Measurements from ENCODE around the gene FAM229A.
"Not testable (repeated sequence)": the region's sequence is repeated elsewhere in the genome, so short reads cannot be mapped to it uniquely, and the experiment has no call there.

Gene FAM229A

GRCh38 chr1:32355778-32356177 lies 6.5 kb downstream of the FAM229A start:
- H3K9ac ChIP-seq (ENCODE audit: low read depth, low read length); H3K4me3 ChIP-seq (ENCODE audit: low read length); H3K27me3 ChIP-seq (ENCODE audit: control insufficient read depth, insufficient read depth, low read length); H3K9me3 ChIP-seq (replicated peaks; ENCODE audit: low read length); H3K36me3 ChIP-seq (ENCODE audit: insufficient read depth, low read length); H3K4me2 ChIP-seq (ENCODE audit: low read length): not testable (repeated sequence)
- peaks cover 26% of the 10 kb centered on the region for H3K4me1 ChIP-seq (ENCODE audit: control insufficient read depth, insufficient read depth, low read length)

- Histone ChIP-seq H3K4me1 (ENCODE audit: control insufficient read depth, insufficient read depth, low read length) (peaks cover 26% of the 10 kb centered on the region), H3K36me3 (ENCODE audit: insufficient read depth, low read length) (peaks cover 7% of the 10 kb centered on the region), H3K9me3 (replicated peaks; ENCODE audit: low read length) (no peaks in the 10 kb centered on the region), H3K27me3 (ENCODE audit: control insufficient read depth, insufficient read depth, low read length) (no peaks in the 10 kb centered on the region), H3K4me3 (ENCODE audit: low read length) (no peak overlapping the region), H3K9ac (ENCODE audit: low read depth, low read length) (no peak overlapping the region), H3K4me2 (ENCODE audit: low read length) (peak overlapping the region; percentile 99)
Observed at GRCh38 chr1:32353886-32354570, 8.3 kb downstream of the FAM229A start.

GRCh38 chr1:32353431-32353830 lies 8.9 kb downstream of the FAM229A start:
- Histone ChIP-seq H3K36me3 (ENCODE audit: insufficient read depth, low read length) (peaks cover 7% of the 10 kb centered on the region), H3K4me2 (ENCODE audit: low read length) (peak overlapping the region; percentile 99), H3K27me3 (ENCODE audit: control insufficient read depth, insufficient read depth, low read length) (no peaks in the 10 kb centered on the region), H3K4me1 (ENCODE audit: control insufficient read depth, insufficient read depth, low read length) (peaks cover 26% of the 10 kb centered on the region), H3K9ac (ENCODE audit: low read depth, low read length) (no peak overlapping the region), H3K9me3 (replicated peaks; ENCODE audit: low read length) (no peaks in the 10 kb centered on the region), H3K4me3 (ENCODE audit: low read length) (no peak overlapping the region)

- Histone ChIP-seq H3K4me2 (ENCODE audit: low read length) (peak overlapping the region; percentile 99), H3K27me3 (ENCODE audit: control insufficient read depth, insufficient read depth, low read length) (no peaks in the 10 kb centered on the region), H3K4me1 (ENCODE audit: control insufficient read depth, insufficient read depth, low read length) (peaks cover 26% of the 10 kb centered on the region), H3K9ac (ENCODE audit: low read depth, low read length) (no peak overlapping the region), H3K4me3 (ENCODE audit: low read length) (no peak overlapping the region), H3K9me3 (replicated peaks; ENCODE audit: low read length) (no peaks in the 10 kb centered on the region), H3K36me3 (ENCODE audit: insufficient read depth, low read length) (peaks cover 7% of the 10 kb centered on the region)
Observed at GRCh38 chr1:32352831-32353383, 9.4 kb downstream of the FAM229A start.

- peaks cover 7% of the 10 kb centered on the region for H3K36me3 ChIP-seq (ENCODE audit: insufficient read depth, low read length)
- H3K9ac ChIP-seq (ENCODE audit: low read depth, low read length), result peak overlapping the region; percentile 97
- peak overlapping the region; percentile 93 for H3K4me3 ChIP-seq (ENCODE audit: low read length)
- H3K27me3 ChIP-seq (ENCODE audit: control insufficient read depth, insufficient read depth, low read length), result no peaks in the 10 kb centered on the region
- no peaks in the 10 kb centered on the region for H3K9me3 ChIP-seq (replicated peaks; ENCODE audit: low read length)
- H3K4me1 ChIP-seq (ENCODE audit: control insufficient read depth, insufficient read depth, low read length), result peaks cover 26% of the 10 kb centered on the region
- peak overlapping the region; percentile 99 for H3K4me2 ChIP-seq (ENCODE audit: low read length)
Observed at GRCh38 chr1:32352239-32352745, 10.0 kb downstream of the FAM229A start.

- Histone ChIP-seq H3K27me3 (ENCODE audit: control insufficient read depth, insufficient read depth, low read length) (no peaks in the 10 kb centered on the region), H3K9me3 (replicated peaks; ENCODE audit: low read length) (no peaks in the 10 kb centered on the region), H3K4me3 (ENCODE audit: low read length) (peak overlapping the region; percentile 93), H3K4me2 (ENCODE audit: low read length) (peak overlapping the region; percentile 99), H3K9ac (ENCODE audit: low read depth, low read length) (peak overlapping the region; percentile 97), H3K4me1 (ENCODE audit: control insufficient read depth, insufficient read depth, low read length) (peaks cover 26% of the 10 kb centered on the region), H3K36me3 (ENCODE audit: insufficient read depth, low read length) (peaks cover 7% of the 10 kb centered on the region)
Observed at GRCh38 chr1:32351399-32352238, 10.7 kb downstream of the FAM229A start.

- H3K9me3 ChIP-seq (replicated peaks; ENCODE audit: low read length), result no peaks in the 10 kb centered on the region
- H3K27me3 ChIP-seq (ENCODE audit: control insufficient read depth, insufficient read depth, low read length), result no peaks in the 10 kb centered on the region
- H3K4me2 ChIP-seq (ENCODE audit: low read length), result peak overlapping the region; percentile 99
- H3K4me3 ChIP-seq (ENCODE audit: low read length), result peak overlapping the region; percentile 93
- peaks cover 26% of the 10 kb centered on the region for H3K4me1 ChIP-seq (ENCODE audit: control insufficient read depth, insufficient read depth, low read length)
- H3K36me3 ChIP-seq (ENCODE audit: insufficient read depth, low read length), result peaks cover 7% of the 10 kb centered on the region
- H3K9ac ChIP-seq (ENCODE audit: low read depth, low read length), result peak overlapping the region; percentile 97
Observed at GRCh38 chr1:32350785-32351398, 11.4 kb downstream of the FAM229A start.

GRCh38 chr1:32349211-32349708 lies 13.0 kb downstream of the FAM229A start:
- H3K9me3 ChIP-seq (replicated peaks; ENCODE audit: low read length), result no peaks in the 10 kb centered on the region
- H3K27me3 ChIP-seq (ENCODE audit: control insufficient read depth, insufficient read depth, low read length), result no peaks in the 10 kb centered on the region
- H3K4me1 ChIP-seq (ENCODE audit: control insufficient read depth, insufficient read depth, low read length), result peaks cover 26% of the 10 kb centered on the region
- no peak overlapping the region for H3K4me3 ChIP-seq (ENCODE audit: low read length)
- no peak overlapping the region for H3K4me2 ChIP-seq (ENCODE audit: low read length)
- no peaks in the 10 kb centered on the region for H3K36me3 ChIP-seq (ENCODE audit: insufficient read depth, low read length)
- H3K9ac ChIP-seq (ENCODE audit: low read depth, low read length), result no peak overlapping the region

GRCh38 chr1:32346532-32347157 lies 15.6 kb downstream of the FAM229A start:
- no peaks in the 10 kb centered on the region for H3K9me3 ChIP-seq (replicated peaks; ENCODE audit: low read length)
- H3K9ac ChIP-seq (ENCODE audit: low read depth, low read length), result no peak overlapping the region
- H3K36me3 ChIP-seq (ENCODE audit: insufficient read depth, low read length), result no peaks in the 10 kb centered on the region
- H3K27me3 ChIP-seq (ENCODE audit: control insufficient read depth, insufficient read depth, low read length), result no peaks in the 10 kb centered on the region
- no peak overlapping the region for H3K4me3 ChIP-seq (ENCODE audit: low read length)
- H3K4me2 ChIP-seq (ENCODE audit: low read length), result no peak overlapping the region
- no peaks in the 10 kb centered on the region for H3K4me1 ChIP-seq (ENCODE audit: control insufficient read depth, insufficient read depth, low read length)

- Histone ChIP-seq H3K9ac (ENCODE audit: low read depth, low read length) (no peak overlapping the region), H3K4me2 (ENCODE audit: low read length) (no peak overlapping the region), H3K4me1 (ENCODE audit: control insufficient read depth, insufficient read depth, low read length) (no peaks in the 10 kb centered on the region), H3K4me3 (ENCODE audit: low read length) (no peak overlapping the region), H3K27me3 (ENCODE audit: control insufficient read depth, insufficient read depth, low read length) (no peaks in the 10 kb centered on the region), H3K9me3 (replicated peaks; ENCODE audit: low read length) (no peaks in the 10 kb centered on the region), H3K36me3 (ENCODE audit: insufficient read depth, low read length) (no peaks in the 10 kb centered on the region)
Observed at GRCh38 chr1:32345289-32345827, 16.9 kb downstream of the FAM229A start.
